Ectodermal cell (in vitro differentiated cells): ENCODE results near the gene ANO10.
"Not testable (repeated sequence)": the region's sequence is repeated elsewhere in the genome, so short reads cannot be mapped to it uniquely, and the experiment has no call there.

Experiments used
- H3K27ac ChIP-seq: 2 replicates; pipeline ENCODE4 v1.7.0; 2013; ENCODE audit warnings: mild to moderate bottlenecking, low read depth, low read length; ENCODE audit not compliant: insufficient read depth, poor library complexity, severe bottlenecking
- H3K27me3 ChIP-seq: 2 replicates; pipeline ENCODE4 v1.7.0; 2013; ENCODE audit warnings: mild to moderate bottlenecking, low read length; ENCODE audit not compliant: insufficient read depth, control insufficient read depth, poor library complexity, severe bottlenecking
- H3K36me3 ChIP-seq: one replicate; pipeline ENCODE4 v1.7.0; 2013; ENCODE audit warnings: low read length; ENCODE audit not compliant: control insufficient read depth, insufficient read depth
- H3K4me1 ChIP-seq: one replicate; pipeline ENCODE4 v1.7.0; 2013; ENCODE audit warnings: low read length; ENCODE audit not compliant: control insufficient read depth, insufficient read depth
- H3K4me3 ChIP-seq: 2 replicates; pipeline ENCODE4 v1.7.0; 2013; ENCODE audit warnings: low read depth, low read length, control low read depth; ENCODE audit not compliant: insufficient read depth
- H3K9me3 ChIP-seq: 2 replicates; pipeline ENCODE4 v1.7.0; 2013; ENCODE audit warnings: mild to moderate bottlenecking, low read length, moderate library complexity; ENCODE audit not compliant: control insufficient read depth
- WGBS, 2 experiments: methylation state at CpG; one replicate each; pipeline ENCODE4 v1.1.7; 2013; ENCODE audit warnings: missing lambda C conversion rate in 2 of 2; 5-methylcytosine and 5-hydroxymethylcytosine counted together

ANO10 gene

DNA sequence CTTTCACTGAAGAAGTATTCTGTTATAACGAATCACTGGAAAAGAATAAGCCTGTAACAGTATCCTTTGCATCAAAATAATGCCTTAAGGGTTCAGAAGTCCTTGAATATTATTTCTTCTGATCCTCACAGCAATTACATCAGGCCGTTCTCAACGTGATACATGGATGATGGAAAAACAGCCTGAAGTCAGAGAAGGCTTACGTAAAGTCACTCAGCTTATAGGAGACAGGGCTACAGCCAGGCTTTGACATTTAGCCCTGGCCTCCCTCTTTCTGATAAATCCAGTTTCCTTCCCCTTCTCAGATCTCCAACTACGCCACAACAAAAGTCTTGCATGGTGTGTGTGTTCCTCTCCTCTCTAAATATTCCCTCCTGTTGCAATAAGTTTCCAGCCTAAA lies 131.9 kb downstream of the ANO10 start:
- no peak overlapping the region for H3K27ac ChIP-seq
- 91 to 93% methylated on average over 5 of the region's 5 CpGs for WGBS, 2 experiments
- H3K4me3 ChIP-seq = no peak overlapping the region

DNA sequence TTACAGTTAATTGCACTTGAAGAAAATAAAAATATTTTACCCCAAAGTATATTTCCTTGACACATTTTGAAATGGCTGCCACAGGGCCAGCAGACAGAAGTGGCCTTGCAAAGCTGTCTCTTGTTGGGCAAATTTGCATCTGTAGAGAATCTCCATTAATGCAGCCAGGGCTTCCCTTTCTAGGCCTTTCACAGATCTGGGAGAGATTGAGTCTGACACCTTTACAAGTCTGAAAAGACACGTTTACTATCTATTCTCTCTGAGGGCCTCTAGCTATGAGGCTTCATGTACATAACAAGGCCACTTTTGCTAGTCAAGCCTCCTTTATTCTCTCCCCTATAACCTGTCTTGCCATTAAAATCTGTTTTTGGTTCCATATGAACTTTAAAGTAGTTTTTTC lies 135.9 kb downstream of the ANO10 start:
- no peak overlapping the region for H3K27ac ChIP-seq
- WGBS, 2 experiments = 52 to 57% methylated on average over 1 of the region's 1 CpG
- no peaks in the 10 kb centered on the region for H3K36me3 ChIP-seq
- H3K4me3 ChIP-seq = no peak overlapping the region
- H3K9me3 ChIP-seq = no peaks in the 10 kb centered on the region
- no peaks in the 10 kb centered on the region for H3K27me3 ChIP-seq
- H3K4me1 ChIP-seq = no peaks in the 10 kb centered on the region

More for the DNA sequence above, 131.9 kb downstream of the ANO10 start:
- Histone ChIP-seq H3K9me3 (no peaks in the 10 kb centered on the region), H3K27me3 (no peaks in the 10 kb centered on the region), H3K4me1 (no peaks in the 10 kb centered on the region), H3K36me3 (no peaks in the 10 kb centered on the region)

DNA sequence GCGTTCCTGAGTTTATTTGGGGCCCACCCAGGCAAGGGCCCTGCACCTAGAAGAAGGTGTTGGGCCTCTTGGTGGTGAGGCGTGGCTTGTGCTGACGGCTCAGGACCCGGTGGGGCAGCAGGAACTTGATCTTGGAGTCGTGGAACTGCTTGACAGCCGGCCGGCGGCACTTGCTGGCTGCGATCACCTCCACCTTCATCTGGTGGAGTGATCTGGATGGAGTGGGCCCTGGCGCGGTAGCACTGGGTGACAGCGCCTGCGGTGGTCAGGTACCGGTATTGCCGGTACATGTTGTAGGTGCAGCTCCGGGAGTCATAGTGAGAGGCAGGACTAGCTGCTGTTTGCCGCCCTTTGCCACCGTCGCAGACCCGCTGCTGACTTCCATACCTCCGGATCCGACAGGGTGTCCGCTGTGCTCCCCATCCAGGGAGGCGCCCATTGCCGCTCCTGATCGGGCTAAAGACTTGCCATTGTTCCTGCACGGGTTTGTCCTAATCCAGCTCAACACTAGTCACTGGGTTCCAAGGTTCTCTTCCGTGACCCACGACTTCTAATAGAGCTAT lies 136.8 kb downstream of the ANO10 start:
- no peak overlapping the region for H3K4me3 ChIP-seq
- no peak overlapping the region for H3K27ac ChIP-seq
- no peaks in the 10 kb centered on the region for H3K9me3 ChIP-seq
- no peaks in the 10 kb centered on the region for H3K36me3 ChIP-seq
- 95 to 96% methylated on average over 29 of the region's 29 CpGs for WGBS, 2 experiments
- no peaks in the 10 kb centered on the region for H3K4me1 ChIP-seq
- no peaks in the 10 kb centered on the region for H3K27me3 ChIP-seq

DNA sequence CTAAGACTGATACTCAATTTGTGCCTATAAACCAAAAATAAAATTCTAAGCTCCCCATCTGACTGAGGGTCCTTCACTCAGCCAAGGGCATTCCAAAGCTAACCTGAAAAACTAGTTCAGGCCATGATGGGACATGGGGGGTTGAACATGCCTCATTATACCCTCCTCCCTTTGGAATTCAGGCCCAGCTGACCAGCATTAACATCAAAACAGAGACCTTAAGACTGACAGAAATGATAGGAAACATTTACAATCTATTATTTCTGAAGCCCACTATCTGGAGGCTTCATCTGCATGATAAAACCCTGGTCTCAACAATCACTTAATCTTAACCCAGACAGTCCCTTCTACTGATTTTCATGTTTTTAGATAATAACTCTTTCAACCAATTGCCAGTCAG lies 140.4 kb downstream of the ANO10 start:
- H3K4me3 ChIP-seq = no peak overlapping the region
- no peaks in the 10 kb centered on the region for H3K9me3 ChIP-seq
- no peaks in the 10 kb centered on the region for H3K36me3 ChIP-seq
- no peaks in the 10 kb centered on the region for H3K4me1 ChIP-seq
- H3K27me3 ChIP-seq = no peaks in the 10 kb centered on the region
- no peak overlapping the region for H3K27ac ChIP-seq

DNA sequence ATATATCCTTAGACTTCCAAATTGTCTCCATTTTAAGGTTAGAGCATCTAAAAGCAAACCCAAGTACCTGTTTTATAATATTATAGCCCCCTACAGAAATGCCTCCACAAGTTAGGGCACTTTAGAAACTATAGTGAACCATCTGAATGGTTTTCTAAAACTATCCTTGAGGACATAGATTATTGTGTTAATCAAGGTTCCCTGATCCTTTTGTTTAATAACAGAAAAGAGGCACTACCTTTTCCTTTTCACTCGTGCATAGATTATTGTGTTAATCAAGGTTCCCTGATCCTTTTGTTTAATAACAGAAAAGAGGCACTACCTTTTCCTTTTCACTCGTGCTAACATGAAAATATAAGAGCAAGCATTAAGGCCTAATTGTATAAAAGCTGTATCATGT lies 143.0 kb downstream of the ANO10 start:
- not testable (repeated sequence) for H3K36me3 ChIP-seq, H3K4me3 ChIP-seq, H3K4me1 ChIP-seq, H3K27me3 ChIP-seq, H3K27ac ChIP-seq, H3K9me3 ChIP-seq
- WGBS, 2 experiments = 6% methylated on average over 2 of the region's 2 CpGs; no CpG with 5 or more reads in 1 of the 2 experiments

DNA sequence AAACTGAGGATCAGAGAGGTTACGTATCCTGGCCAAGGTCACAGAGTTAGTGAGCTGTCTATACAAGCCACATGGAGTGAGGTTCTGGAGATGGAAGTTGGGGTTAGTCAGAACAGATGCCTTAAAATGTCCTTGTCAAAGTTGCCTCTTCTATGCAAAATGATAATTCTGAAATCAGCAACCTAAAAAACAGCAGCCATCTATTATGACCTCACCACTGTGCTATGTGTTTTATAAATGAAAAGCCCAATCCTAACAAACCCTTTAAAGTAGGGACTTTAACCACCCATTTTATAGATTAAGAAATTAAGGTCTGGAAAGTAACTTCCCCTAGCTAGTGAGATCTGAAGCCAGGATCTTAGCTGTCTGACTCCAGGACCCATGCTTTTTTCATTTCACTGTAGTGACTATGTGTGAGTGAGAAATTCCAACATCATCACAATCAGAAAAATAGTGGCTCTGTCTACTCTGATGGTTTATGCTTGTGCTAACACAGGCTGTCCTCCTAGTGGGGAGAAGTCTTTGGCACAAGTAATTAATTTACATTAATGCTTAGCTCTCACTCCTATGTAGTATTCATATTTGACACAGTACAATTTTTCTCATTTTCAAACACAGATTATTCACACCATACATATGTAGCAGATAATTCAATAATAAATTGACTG lies 143.6 kb downstream of the ANO10 start:
- Histone ChIP-seq H3K9me3 (no peaks in the 10 kb centered on the region), H3K27ac (no peak overlapping the region), H3K27me3 (no peaks in the 10 kb centered on the region), H3K4me1 (no peaks in the 10 kb centered on the region), H3K36me3 (no peaks in the 10 kb centered on the region), H3K4me3 (no peak overlapping the region)
- WGBS, 2 experiments = 96 to 100% methylated on average over 1 of the region's 1 CpG

DNA sequence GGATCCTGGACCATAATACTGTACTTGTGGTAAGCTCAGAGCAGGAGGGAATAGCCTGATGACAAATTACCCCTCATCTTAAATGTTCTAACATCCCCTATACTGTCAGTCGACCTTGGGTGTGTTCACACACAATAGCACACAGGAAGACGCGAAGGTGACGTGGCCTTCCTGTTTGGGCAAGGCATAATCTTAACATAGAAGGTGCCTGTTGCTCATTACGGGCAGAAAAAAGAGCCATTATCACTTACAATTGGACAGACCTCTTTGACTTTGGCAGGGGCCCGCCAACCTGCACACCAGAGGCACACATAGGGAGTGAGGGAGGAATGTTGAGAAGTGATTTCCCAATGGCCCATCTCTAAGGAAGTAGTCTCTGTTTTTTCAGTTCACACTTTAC lies 144.2 kb downstream of the ANO10 start:
- no peaks in the 10 kb centered on the region for H3K27me3 ChIP-seq
- no peaks in the 10 kb centered on the region for H3K36me3 ChIP-seq
- H3K4me1 ChIP-seq = no peaks in the 10 kb centered on the region
- H3K4me3 ChIP-seq = no peak overlapping the region
- 89 to 93% methylated on average over 6 of the region's 6 CpGs for WGBS, 2 experiments
- no peak overlapping the region for H3K27ac ChIP-seq
- H3K9me3 ChIP-seq = no peaks in the 10 kb centered on the region

DNA sequence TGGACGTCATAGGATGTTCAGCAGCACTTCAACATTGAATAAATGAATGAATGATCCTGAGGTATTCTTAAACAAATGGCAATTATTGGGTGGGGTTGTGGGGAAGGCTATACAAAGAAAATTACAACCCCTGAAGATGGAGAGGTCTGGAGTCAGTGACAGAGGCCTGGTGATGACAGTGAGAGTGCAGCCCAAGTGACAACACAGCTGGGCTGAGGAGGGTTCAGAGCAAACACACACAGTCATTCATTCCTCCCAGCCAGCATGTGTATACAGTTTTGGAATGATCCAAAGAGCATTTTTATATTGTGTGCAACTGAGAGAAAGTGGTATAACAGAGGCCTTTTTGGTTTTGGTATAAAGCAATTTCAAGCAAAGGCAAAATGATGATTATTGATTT lies 148.1 kb downstream of the ANO10 start:
- H3K4me3 ChIP-seq = no peak overlapping the region
- H3K27ac ChIP-seq = no peak overlapping the region
- H3K27me3 ChIP-seq = no peaks in the 10 kb centered on the region
- H3K4me1 ChIP-seq = no peaks in the 10 kb centered on the region
- no peaks in the 10 kb centered on the region for H3K9me3 ChIP-seq
- H3K36me3 ChIP-seq = no peaks in the 10 kb centered on the region
- 91 to 95% methylated on average over 1 of the region's 1 CpG for WGBS, 2 experiments

DNA sequence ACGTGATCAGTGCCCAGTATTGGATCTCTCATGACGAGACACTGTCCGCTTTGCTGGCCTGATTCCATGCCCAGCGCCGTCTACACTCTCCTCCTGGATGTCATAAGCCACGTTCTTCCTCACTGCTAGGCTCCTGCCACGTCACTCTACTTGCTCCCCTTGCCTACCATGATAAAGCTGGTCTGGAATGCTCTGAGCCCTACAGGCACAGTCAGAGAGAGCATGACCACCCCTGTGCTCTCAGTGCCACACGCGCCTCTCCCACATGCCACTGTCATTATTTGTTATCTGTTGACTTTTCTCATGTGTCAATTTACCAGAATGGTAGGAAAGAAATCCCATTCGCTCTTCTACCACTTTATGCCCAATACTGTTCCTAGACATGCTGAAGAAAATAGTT lies 148.6 kb downstream of the ANO10 start:
- WGBS, 2 experiments = 92 to 94% methylated on average over 10 of the region's 10 CpGs
- Histone ChIP-seq H3K9me3 (no peaks in the 10 kb centered on the region), H3K27ac (no peak overlapping the region), H3K4me3 (no peak overlapping the region), H3K4me1 (no peaks in the 10 kb centered on the region), H3K36me3 (no peaks in the 10 kb centered on the region), H3K27me3 (no peaks in the 10 kb centered on the region)

DNA sequence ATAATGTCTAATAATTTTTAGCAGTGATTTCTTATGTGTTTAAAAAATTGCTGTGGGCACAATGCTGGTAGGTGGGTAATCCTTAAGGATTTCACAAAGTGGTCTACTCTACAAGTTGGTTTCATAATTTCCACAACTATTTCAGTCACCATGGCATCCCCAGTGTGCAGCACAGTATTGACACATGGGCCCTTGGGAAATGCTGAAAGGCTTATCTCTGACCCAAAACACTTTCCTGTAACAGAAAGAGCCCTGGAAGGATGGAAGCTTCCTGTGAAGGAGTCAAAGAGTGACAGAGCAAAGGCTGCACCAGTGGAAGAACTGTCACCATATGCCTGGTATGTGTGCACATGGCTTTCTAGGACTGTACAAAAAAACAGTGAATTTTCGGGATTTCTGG lies 153.7 kb downstream of the ANO10 start:
- H3K4me1 ChIP-seq = no peaks in the 10 kb centered on the region

DNA sequence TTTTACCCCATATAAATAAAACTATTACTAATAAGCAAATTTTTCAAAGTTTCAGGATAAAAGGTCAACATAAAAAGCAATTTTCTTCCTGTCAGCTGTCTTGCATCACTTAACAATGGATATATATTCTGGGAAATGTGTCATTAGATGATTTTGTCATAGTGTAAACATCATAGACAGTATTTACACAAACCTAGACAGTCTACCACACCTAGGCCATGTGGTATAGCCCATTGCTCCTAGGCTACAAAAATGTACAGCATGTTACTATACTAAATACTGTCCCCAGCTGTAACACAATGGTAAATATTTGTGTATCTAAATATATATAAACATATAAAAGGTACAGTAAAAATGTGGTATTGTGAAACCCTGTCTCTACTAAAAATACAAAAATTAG lies 156.7 kb downstream of the ANO10 start:
- Histone ChIP-seq H3K4me3 (no peak overlapping the region), H3K27ac (no peak overlapping the region), H3K4me1 (no peaks in the 10 kb centered on the region), H3K36me3 (no peaks in the 10 kb centered on the region), H3K9me3 (no peaks in the 10 kb centered on the region), H3K27me3 (no peaks in the 10 kb centered on the region)

More for the DNA sequence above, 153.7 kb downstream of the ANO10 start:
- H3K36me3 ChIP-seq = no peaks in the 10 kb centered on the region
- no peaks in the 10 kb centered on the region for H3K27me3 ChIP-seq
- H3K4me3 ChIP-seq = no peak overlapping the region
- H3K27ac ChIP-seq = no peak overlapping the region
- H3K9me3 ChIP-seq = no peaks in the 10 kb centered on the region
- 88% methylated on average over 1 of the region's 1 CpG for WGBS, 2 experiments
